KMS-11 (cell line): ENCODE data around the gene ZNF502.

Experiments used
- H2AFZ ChIP-seq: fragments of 200-600 bp; sonication (generic); 2 replicates; pipeline ENCODE4 v1.6.1; 2016; ENCODE audit warnings: antibody characterized with exemption, mixed run types, low read depth
- H3K27ac ChIP-seq: fragments of 200-600 bp; sonication (generic); 2 replicates; pipeline ENCODE4 v1.6.1; 2016; ENCODE audit warnings: mild to moderate bottlenecking, mixed run types
- H3K27me3 ChIP-seq: fragments of 200-600 bp; sonication (generic); 2 replicates; pipeline ENCODE4 v1.6.1; 2017; ENCODE audit warnings: mild to moderate bottlenecking, low read depth, mixed run types, moderate library complexity; ENCODE audit not compliant: insufficient read depth
- H3K36me3 ChIP-seq: fragments of 200-600 bp; sonication (generic); 2 replicates; pipeline ENCODE4 v1.6.1; 2017; ENCODE audit warnings: mild to moderate bottlenecking, mixed run types; ENCODE audit not compliant: insufficient read depth
- H3K4me1 ChIP-seq: fragments of 200-600 bp; sonication (generic); 2 replicates; pipeline ENCODE4 v1.6.1; 2016; ENCODE audit warnings: mild to moderate bottlenecking, low read depth, mixed run types; ENCODE audit not compliant: poor library complexity, severe bottlenecking
- H3K4me2 ChIP-seq: fragments of 200-600 bp; sonication (generic); 2 replicates; pipeline ENCODE4 v1.7.0; 2016; ENCODE audit warnings: mild to moderate bottlenecking, mixed run types
- H3K4me3 ChIP-seq: fragments of 200-600 bp; sonication (generic); IDR thresholded peaks from 2 replicates; pipeline ENCODE4 v1.6.1; 2017; ENCODE audit warnings: low read depth, low read length, mixed read lengths; ENCODE audit not compliant: insufficient read depth
- H3K79me2 ChIP-seq: fragments of 200-600 bp; sonication (generic); 2 replicates; pipeline ENCODE4 v1.6.1; 2016; ENCODE audit warnings: low read depth, mixed run types; ENCODE audit not compliant: insufficient read depth
- H3K9ac ChIP-seq: fragments of 200-600 bp; sonication (generic); 2 replicates; pipeline ENCODE4 v1.6.1; 2016; ENCODE audit warnings: mild to moderate bottlenecking, mixed run types
- H4K20me1 ChIP-seq: fragments of 200-600 bp; sonication (generic); 2 replicates; pipeline ENCODE4 v1.6.1; 2016; ENCODE audit warnings: mild to moderate bottlenecking, mixed run types; ENCODE audit not compliant: insufficient read depth
- CTCF ChIP-seq: fragments of 200-600 bp; sonication (generic); conservative IDR thresholded peaks from 2 replicates; pipeline ENCODE4 v1.6.1; 2017; ENCODE audit warnings: low read depth, mild to moderate bottlenecking, antibody characterized with exemption, low read length, moderate library complexity, mixed read lengths

ZNF502 gene

GRCh38 chr3:44674211-44674610, 38.2 kb upstream of the ZNF502 start:
- Histone ChIP-seq H4K20me1 (no peaks in the 10 kb centered on the region), H3K9ac (no peak overlapping the region), H3K4me3 (no peak overlapping the region), H3K79me2 (no peaks in the 10 kb centered on the region), H3K36me3 (no peaks in the 10 kb centered on the region), H3K4me1 (no peaks in the 10 kb centered on the region), H3K4me2 (no peak overlapping the region), H2AFZ (no peak overlapping the region), H3K27me3 (no peaks in the 10 kb centered on the region), H3K27ac (no peak overlapping the region)
- TF ChIP-seq CTCF = no peak

- no peaks in the 10 kb centered on the region for H3K79me2 ChIP-seq
- no peaks in the 10 kb centered on the region for H3K27me3 ChIP-seq
- no peaks in the 10 kb centered on the region for H3K4me1 ChIP-seq
- H4K20me1 ChIP-seq = no peaks in the 10 kb centered on the region
- no peak overlapping the region for H2AFZ ChIP-seq
- no peak overlapping the region for H3K4me3 ChIP-seq
- no peaks in the 10 kb centered on the region for H3K36me3 ChIP-seq
- H3K27ac ChIP-seq = no peak overlapping the region
- H3K9ac ChIP-seq = no peak overlapping the region
- TF ChIP-seq CTCF = no peak
- H3K4me2 ChIP-seq = no peak overlapping the region
Measured at GRCh38 chr3:44678480-44679116, 33.9 kb upstream of the ZNF502 start.

- Histone ChIP-seq H3K27me3 (no peaks in the 10 kb centered on the region), H4K20me1 (no peaks in the 10 kb centered on the region), H3K36me3 (no peaks in the 10 kb centered on the region), H3K9ac (no peak overlapping the region), H3K4me3 (no peak overlapping the region), H2AFZ (no peak overlapping the region), H3K4me2 (no peak overlapping the region), H3K4me1 (no peaks in the 10 kb centered on the region), H3K27ac (no peak overlapping the region), H3K79me2 (no peaks in the 10 kb centered on the region)
- no peak for TF ChIP-seq CTCF
Measured at GRCh38 chr3:44680921-44681455, 31.5 kb upstream of the ZNF502 start.

GRCh38 chr3:44682182-44682896, 30.1 kb upstream of the ZNF502 start:
- no peaks in the 10 kb centered on the region for H3K36me3 ChIP-seq
- H3K4me3 ChIP-seq = no peak overlapping the region
- no peak overlapping the region for H3K9ac ChIP-seq
- no peak overlapping the region for H3K4me2 ChIP-seq
- H3K79me2 ChIP-seq = no peaks in the 10 kb centered on the region
- TF ChIP-seq CTCF = no peak
- no peaks in the 10 kb centered on the region for H3K27me3 ChIP-seq
- no peaks in the 10 kb centered on the region for H3K4me1 ChIP-seq
- H2AFZ ChIP-seq = no peak overlapping the region
- H3K27ac ChIP-seq = no peak overlapping the region
- H4K20me1 ChIP-seq = no peaks in the 10 kb centered on the region
